DND-41 (cell line): ENCODE measurements around the gene CAMLG.

Source experiments
- CTCF ChIP-seq: IDR thresholded peaks from 2 replicates; pipeline ENCODE4 v1.5.1; 2012; ENCODE audit warnings: borderline replicate concordance, low read length, moderate library complexity, mild to moderate bottlenecking; ENCODE audit not compliant: poor library complexity, severe bottlenecking; ENCODE audit errors: extremely low read depth
- EZH2 ChIP-seq: IDR thresholded peaks from 3 replicates; pipeline ENCODE4 v1.6.1; 2012; ENCODE audit warnings: borderline replicate concordance, low read depth, mild to moderate bottlenecking, moderate library complexity, low read length, inconsistent platforms; ENCODE audit not compliant: severe bottlenecking

GRCh38 chr5:134758176-134758503 lies 19.8 kb downstream of the CAMLG start:
- no peak for TF ChIP-seq CTCF
- no peak for TF ChIP-seq EZH2
